ENCODE results near the gene C8A.

C8A gene

DNA sequence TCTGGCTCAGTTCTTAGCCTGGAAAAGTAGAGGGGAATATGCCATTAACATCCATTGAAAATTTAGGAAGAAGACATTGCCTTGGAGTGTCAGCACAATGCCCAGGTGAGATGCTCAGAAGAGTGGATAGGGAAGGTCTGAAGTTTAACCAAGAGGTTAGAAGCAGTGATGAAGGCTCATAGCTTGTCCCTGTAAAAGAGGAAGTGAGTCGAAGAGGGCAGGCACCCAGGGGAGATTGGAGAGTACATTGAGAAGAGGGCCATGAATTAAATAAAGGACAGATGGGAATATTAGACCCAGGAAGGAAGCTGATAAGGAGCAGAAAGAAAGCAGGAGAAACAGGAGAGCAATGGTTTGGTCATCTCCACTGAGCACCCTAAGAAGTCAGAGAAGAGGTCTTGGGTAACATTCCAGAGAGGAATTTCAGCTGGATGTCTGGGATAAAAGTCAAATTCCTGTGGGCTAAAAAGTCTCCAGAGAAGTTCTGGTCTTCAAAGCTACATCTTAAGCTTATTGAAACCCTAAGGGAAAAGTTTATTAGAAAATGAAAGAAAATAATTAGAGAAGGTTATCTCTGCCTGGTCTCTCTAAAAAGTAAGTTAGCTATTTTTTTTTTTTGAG is 93.9 kb downstream of the C8A start:
- TF ChIP-seq TCF12 (IDR thresholded peaks at IDR 0.05; ENCODE audit: low read depth) (no peak), MAX (IDR thresholded peaks at IDR 0.05) (no peak), EP300 (IDR thresholded peaks at IDR 0.05; ENCODE audit: borderline replicate concordance) (no peak), FOXM1 (IDR thresholded peaks at IDR 0.05; ENCODE audit: borderline replicate concordance, low read depth) (no peak), NFIC (IDR thresholded peaks at IDR 0.05) (no peak), CREB1 (IDR thresholded peaks at IDR 0.05; ENCODE audit: low read depth) (no peak), ZBTB7A (IDR thresholded peaks at IDR 0.05; ENCODE audit: low read depth) (no peak), YY1 (IDR thresholded peaks at IDR 0.05; ENCODE audit: low read depth) (no peak), TEAD4 (IDR thresholded peaks at IDR 0.05) (no peak), EGR1 (IDR thresholded peaks at IDR 0.05) (no peak), REST (IDR thresholded peaks at IDR 0.05; ENCODE audit: low read depth) (no peak)

- TF ChIP-seq USF1 (IDR thresholded peaks at IDR 0.05), result no peak
- TF ChIP-seq CREB1 (IDR thresholded peaks at IDR 0.05; ENCODE audit: low read depth), result no peak
Measured at GRCh38 chr1:56952501-56952900, 97.9 kb downstream of the C8A start.

GRCh38 chr1:56953386-56953785 is 98.8 kb downstream of the C8A start:
- TF ChIP-seq CEBPB (IDR thresholded peaks at IDR 0.05) (no peak), TEAD4 (IDR thresholded peaks at IDR 0.05) (no peak), YY1 (IDR thresholded peaks at IDR 0.05; ENCODE audit: low read depth) (no peak), ZBTB7A (IDR thresholded peaks at IDR 0.05; ENCODE audit: low read depth) (no peak), RAD21 (IDR thresholded peaks at IDR 0.05; ENCODE audit: low read depth) (no peak), FOXM1 (IDR thresholded peaks at IDR 0.05; ENCODE audit: borderline replicate concordance, low read depth) (no peak)

- no peak for TF ChIP-seq NFIC (IDR thresholded peaks at IDR 0.05)
Measured at GRCh38 chr1:56954664-56955063, 100.1 kb downstream of the C8A start.

- no peak for TF ChIP-seq TCF12 (IDR thresholded peaks at IDR 0.05; ENCODE audit: low read depth)
- no peak for TF ChIP-seq REST (IDR thresholded peaks at IDR 0.05; ENCODE audit: low read depth)
- TF ChIP-seq EGR1 (IDR thresholded peaks at IDR 0.05), result no peak
- no peak for TF ChIP-seq USF1 (IDR thresholded peaks at IDR 0.05)
- no peak for TF ChIP-seq EP300 (IDR thresholded peaks at IDR 0.05; ENCODE audit: borderline replicate concordance)
- TF ChIP-seq TAF1 (IDR thresholded peaks at IDR 0.05; ENCODE audit: low read depth), result no peak
- no peak for TF ChIP-seq CREB1 (IDR thresholded peaks at IDR 0.05; ENCODE audit: low read depth)
- no peak for TF ChIP-seq TEAD4 (IDR thresholded peaks at IDR 0.05)
- no peak for TF ChIP-seq CEBPB (IDR thresholded peaks at IDR 0.05)
- TF ChIP-seq ZBTB7A (IDR thresholded peaks at IDR 0.05; ENCODE audit: low read depth), result no peak
- no peak for TF ChIP-seq YY1 (IDR thresholded peaks at IDR 0.05; ENCODE audit: low read depth)
- TF ChIP-seq MAX (IDR thresholded peaks at IDR 0.05), result no peak
- no peak for TF ChIP-seq FOXM1 (IDR thresholded peaks at IDR 0.05; ENCODE audit: borderline replicate concordance, low read depth)
Measured at GRCh38 chr1:56957931-56958330, 103.3 kb downstream of the C8A start.

DNA sequence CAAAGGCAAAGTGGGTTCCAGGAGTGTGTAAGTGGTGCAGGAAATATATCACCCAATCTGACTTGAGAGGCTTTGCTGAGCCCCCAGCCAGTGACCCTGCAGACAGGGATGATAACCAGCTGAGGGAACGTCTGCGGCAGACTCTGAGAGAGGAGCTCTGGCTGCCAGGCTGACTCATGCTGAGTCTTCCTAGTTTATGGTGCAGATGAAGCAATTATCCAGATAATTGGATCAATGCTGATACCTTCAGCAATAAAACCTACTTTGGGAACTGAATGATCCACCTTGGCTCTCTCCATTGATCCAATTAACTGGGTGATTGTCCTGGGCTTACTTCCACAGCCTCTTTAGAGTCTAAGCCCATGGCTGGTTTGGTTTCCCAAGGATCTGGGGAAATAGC is 103.9 kb downstream of the C8A start:
- TF ChIP-seq YY1 (IDR thresholded peaks at IDR 0.05; ENCODE audit: low read depth) (no peak), TCF12 (IDR thresholded peaks at IDR 0.05; ENCODE audit: low read depth) (no peak), TEAD4 (IDR thresholded peaks at IDR 0.05) (no peak), NFIC (IDR thresholded peaks at IDR 0.05) (no peak), FOXM1 (IDR thresholded peaks at IDR 0.05; ENCODE audit: borderline replicate concordance, low read depth) (no peak), EP300 (IDR thresholded peaks at IDR 0.05; ENCODE audit: borderline replicate concordance) (no peak), RAD21 (IDR thresholded peaks at IDR 0.05; ENCODE audit: low read depth) (no peak), EGR1 (IDR thresholded peaks at IDR 0.05) (no peak), MAX (IDR thresholded peaks at IDR 0.05) (no peak), USF1 (IDR thresholded peaks at IDR 0.05) (no peak), CEBPB (IDR thresholded peaks at IDR 0.05) (no peak), CREB1 (IDR thresholded peaks at IDR 0.05; ENCODE audit: low read depth) (no peak), REST (IDR thresholded peaks at IDR 0.05; ENCODE audit: low read depth) (no peak), ZBTB7A (IDR thresholded peaks at IDR 0.05; ENCODE audit: low read depth) (no peak), TAF1 (IDR thresholded peaks at IDR 0.05; ENCODE audit: low read depth) (no peak)

Measured in Ishikawa (cell line).